Keratinocyte (primary cell): ENCODE results near the gene MORF4L2. TPM values are rescaled to one million over a fixed set of nuclear protein-coding genes. Genes with fewer than 3 reads are reported as not detected.

Source experiments
- DNase-seq: peaks from one replicate; pipeline ENCODE4 v3.0.0-alpha.2; 2011; ENCODE audit warnings: low read depth, missing footprints, low spot score
- FAIRE-seq: peaks from 2 replicates; lab custom pipeline; 2011; peaks lifted over from hg19 to GRCh38; lab: Jason Lieb, UNC
- H2AFZ ChIP-seq: 2 replicates; pipeline ENCODE4 v1.6.0; 2012; ENCODE audit warnings: low read length, control low read depth, inconsistent platforms; ENCODE audit not compliant: control insufficient read depth
- H3K27ac ChIP-seq: 2 replicates; pipeline ENCODE4 v1.5.1; 2011; ENCODE audit warnings: low read length; ENCODE audit not compliant: control insufficient read depth, insufficient read depth
- H3K27me3 ChIP-seq: 3 replicates; pipeline ENCODE4 v1.6.0; 2011; ENCODE audit warnings: low read length; ENCODE audit not compliant: control insufficient read depth, insufficient read depth; ENCODE audit errors: extremely low read depth
- H3K36me3 ChIP-seq, 2 experiments: 2 replicates in 1 of 2; 3 replicates in 1 of 2; pipeline ENCODE4 v1.5.1; 2011; ENCODE audit warnings: low read length in 2 of 2, mild to moderate bottlenecking in 1 of 2; ENCODE audit not compliant: control insufficient read depth in 2 of 2, insufficient read depth in 2 of 2; ENCODE audit errors: extremely low read depth in 1 of 2
- H3K4me1 ChIP-seq: 3 replicates; pipeline ENCODE4 v1.5.1; 2011; ENCODE audit warnings: low read length; ENCODE audit not compliant: control insufficient read depth, insufficient read depth; ENCODE audit errors: extremely low read depth
- H3K4me2 ChIP-seq: 3 replicates; pipeline ENCODE4 v1.6.0; 2011; ENCODE audit warnings: low read depth, low read length; ENCODE audit not compliant: control insufficient read depth, insufficient read depth; ENCODE audit errors: extremely low read depth
- H3K4me3 ChIP-seq, 3 experiments: fragments of 200-600 bp in 1 of 3; sonication (generic) in 1 of 3; 2 replicates in 2 of 3; 3 replicates in 1 of 3; pipeline ENCODE4 v1.5.1; 2011 to 2016; ENCODE audit warnings: low read length in 3 of 3, mild to moderate bottlenecking in 3 of 3, control low read depth in 2 of 3, inconsistent platforms in 1 of 3, low read depth in 1 of 3, mixed read lengths in 1 of 3, mixed run types in 1 of 3, moderate library complexity in 1 of 3; ENCODE audit not compliant: control insufficient read depth in 2 of 3, insufficient read depth in 2 of 3; ENCODE audit errors: extremely low read depth in 1 of 3
- H3K79me2 ChIP-seq: 2 replicates; pipeline ENCODE4 v1.6.0; 2012; ENCODE audit warnings: low read length; ENCODE audit not compliant: control insufficient read depth, insufficient read depth
- H3K9ac ChIP-seq: 3 replicates; pipeline ENCODE4 v1.6.0; 2011; ENCODE audit warnings: low read length; ENCODE audit not compliant: control insufficient read depth, insufficient read depth; ENCODE audit errors: extremely low read depth
- H3K9me1 ChIP-seq: 3 replicates; pipeline ENCODE4 v1.6.0; 2011; ENCODE audit warnings: low read length; ENCODE audit not compliant: control insufficient read depth, insufficient read depth; ENCODE audit errors: extremely low read depth
- H3K9me3 ChIP-seq: 2 replicates; pipeline ENCODE4 v1.5.1; 2012; ENCODE audit warnings: low read depth, low read length; ENCODE audit not compliant: control insufficient read depth
- H4K20me1 ChIP-seq: 3 replicates; pipeline ENCODE4 v1.6.0; 2011; ENCODE audit warnings: low read length; ENCODE audit not compliant: control insufficient read depth, insufficient read depth; ENCODE audit errors: extremely low read depth
- CTCF ChIP-seq, 3 experiments: IDR thresholded peaks in 1 of 3; conservative IDR thresholded peaks in 1 of 3; optimal IDR thresholded peaks in 1 of 3; 2 replicates in 2 of 3; 3 replicates in 1 of 3; pipeline versions ENCODE3 to v1.5.1; 2011; ENCODE audit warnings: low read length in 3 of 3, mild to moderate bottlenecking in 3 of 3, moderate library complexity in 2 of 3, control low read depth in 1 of 3, inconsistent platforms in 1 of 3; ENCODE audit not compliant: insufficient read depth in 2 of 3; ENCODE audit errors: extremely low read depth in 1 of 3
- EZH2 ChIP-seq: IDR thresholded peaks from one replicate; pipeline ENCODE4 v1.6.1; 2012; ENCODE audit warnings: inconsistent platforms, mild to moderate bottlenecking, low read length, moderate library complexity
- dilution Hi-C: fragments of 300-500 bp; cut with MboI; formaldehyde crosslinking; loops from one replicate; pipeline ENCODE4 v1.7.0; 2020; ENCODE audit warnings: low sequenced_read_pairs; ENCODE audit not compliant: extremely low pct_ligation_motif_present
- polyA plus RNA-seq, 5 experiments: library from polyadenylated mRNA; depleted of rRNA in 3 of 5; stranded (reverse) in 3 of 5; stranded (forward) in 1 of 5; unstranded in 1 of 5; fragments of >200 nt; gene quantifications; 1 replicate in 1 of 5; 2 replicates in 3 of 5; 3 replicates in 1 of 5; pipeline versions ENCODE4 v1.2.1 to v1.2.3, GENCODE V29; 2011 to 2012; ENCODE audit warnings: missing spikeins in 2 of 5, low read depth in 1 of 5, low replicate concordance in 1 of 5

MORF4L2 gene
- polyA plus RNA-seq, 1 donor (not counting 4 experiments of a cell fraction or from before 2014, with no cell fraction given): 648 TPM

- Histone ChIP-seq H3K36me3 (no peaks in the 10 kb centered on the region), H3K79me2 (no peaks in the 10 kb centered on the region), H4K20me1 (no peaks in the 10 kb centered on the region), H3K9me3 (no peaks in the 10 kb centered on the region), H3K9ac (no peak overlapping the region), H3K27me3 (peaks cover 2% of the 10 kb centered on the region), H3K27ac (no peak overlapping the region), H3K9me1 (no peaks in the 10 kb centered on the region), H3K4me2 (no peak overlapping the region), H3K4me3 (no peak overlapping the region), H3K4me1 (no peaks in the 10 kb centered on the region), H2AFZ (no peak overlapping the region)
- dilution Hi-C loops: no loop called here
- FAIRE-seq (no peak), DNase-seq (no peak)
- TF ChIP-seq CTCF (optimal IDR thresholded peaks at IDR 0.05 in 1 of 3, IDR thresholded peaks at IDR 0.05 in 1 of 3, conservative IDR thresholded peaks at IDR 0.05 in 1 of 3; ENCODE audit: extremely low read depth in 1 of 3, insufficient read depth in 2 of 3, low read length in 3 of 3) (no peak), EZH2 (no peak)
Observed at GRCh38 chrX:103697687-103698086, 11.2 kb upstream of the MORF4L2 start.

DNA sequence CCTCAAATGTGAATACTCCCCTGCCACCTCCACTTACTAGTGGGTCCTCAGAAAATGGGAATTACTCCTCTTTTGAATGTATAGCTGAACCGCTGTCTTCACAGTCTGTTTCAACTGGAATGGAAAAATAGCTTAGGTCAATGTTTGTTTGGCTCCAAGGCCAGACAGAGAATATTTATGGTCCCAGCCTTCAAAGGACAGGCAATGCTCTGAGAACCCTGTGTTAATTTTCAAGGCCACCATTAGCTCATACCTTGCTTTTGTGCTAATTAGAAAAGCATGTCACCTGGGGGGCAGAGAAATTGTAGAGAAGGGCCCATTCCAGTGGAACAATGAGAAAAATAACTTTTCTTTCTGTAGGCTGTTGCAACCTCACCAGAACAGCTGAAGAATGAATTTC, 4.6 kb upstream of the MORF4L2 start:
- Histone ChIP-seq H3K79me2 (peaks cover 4% of the 10 kb centered on the region), H4K20me1 (no peaks in the 10 kb centered on the region), H3K4me2 (no peak overlapping the region), H3K9me1 (no peaks in the 10 kb centered on the region), H2AFZ (no peak overlapping the region), H3K4me1 (no peaks in the 10 kb centered on the region), H3K36me3 (no peaks in the 10 kb centered on the region), H3K9me3 (no peaks in the 10 kb centered on the region), H3K27me3 (peaks cover 2% of the 10 kb centered on the region), H3K9ac (no peak overlapping the region), H3K4me3 (no peak overlapping the region), H3K27ac (no peak overlapping the region)
- no peak for FAIRE-seq
- no peak for DNase-seq
- dilution Hi-C loops: no loop called here
- no peak for TF ChIP-seq CTCF (optimal IDR thresholded peaks at IDR 0.05 in 1 of 3, IDR thresholded peaks at IDR 0.05 in 1 of 3, conservative IDR thresholded peaks at IDR 0.05 in 1 of 3; ENCODE audit: extremely low read depth in 1 of 3, insufficient read depth in 2 of 3, low read length in 3 of 3)
